ENCODE measurements around the gene TULP3. TPM values are rescaled to one million over a fixed set of nuclear protein-coding genes. Genes with fewer than 3 reads are reported as not detected.

TULP3 gene
- total and polyA plus RNA-seq, 10 of the 15 experiments (the other 5 are each of a cell fraction or from before 2014, with no cell fraction given): 3.1 to 10.4 (median 8.1) TPM

DNA sequence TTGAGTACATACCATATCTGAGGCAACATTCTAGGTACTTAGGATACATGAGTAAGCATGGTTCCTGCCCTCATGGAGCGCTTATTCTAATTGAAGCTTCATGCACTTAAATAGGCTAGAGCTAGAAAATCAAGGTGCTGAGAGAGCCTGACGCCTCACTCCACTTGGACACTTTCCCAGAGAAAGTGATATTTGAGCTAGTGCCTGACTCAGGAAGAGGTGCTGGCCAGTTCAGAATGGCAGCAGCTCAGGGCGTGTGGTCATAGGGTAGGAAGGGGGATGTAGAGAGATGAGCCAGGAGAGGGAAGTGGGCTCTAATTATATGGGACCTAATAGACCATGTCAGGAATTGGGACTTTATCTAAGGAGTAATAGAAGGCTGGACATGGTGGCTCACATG, 33.3 kb downstream of the TULP3 start:
- Histone ChIP-seq H3K36me3 (ENCODE audit: control insufficient read depth in 2 of 2, insufficient read depth in 2 of 2, low read length in 1 of 2) (peaks cover 0 to 2% of the 10 kb centered on the region in 2 experiments; a peak in 1 of 4 replicates), H3K4me2 (ENCODE audit: control insufficient read depth, insufficient read depth) (no peak overlapping the region), H3K9me3 (replicated peaks; ENCODE audit: control insufficient read depth, insufficient read depth, low read length) (no peaks in the 10 kb centered on the region), H3K27ac (ENCODE audit: control insufficient read depth, insufficient read depth) (no peak overlapping the region), H3K4me3 (no peak overlapping the region), H3K27me3 (replicated peaks in 1 of 2; ENCODE audit: control insufficient read depth in 2 of 2, insufficient read depth in 2 of 2, low read length in 1 of 2) (no peaks in the 10 kb centered on the region), H2AFZ (ENCODE audit: control insufficient read depth, low read depth, low read length) (no peak overlapping the region), H3K9ac (ENCODE audit: control insufficient read depth, insufficient read depth, low read length) (no peak overlapping the region), H3K79me2 (ENCODE audit: control insufficient read depth, insufficient read depth, low read length) (no peaks in the 10 kb centered on the region), H4K20me1 (ENCODE audit: control insufficient read depth, insufficient read depth) (no peaks in the 10 kb centered on the region), H3K4me1 (ENCODE audit: control insufficient read depth, insufficient read depth, low read length) (no peaks in the 10 kb centered on the region)
- intact Hi-C loops (cut with micrococcal nuclease; ENCODE audit: unreplicated experiment): no loop called here
- DNase-seq (ENCODE audit: low read depth, low spot score): no peak
- CTCF ChIA-PET: interaction anchor here (1.4 kb wide), 1 partner anchor 14 kb away, joined by 3 read pairs; no protein-coding TSS in a partner anchor
- POLR2A ChIA-PET: no interaction called here
- ATAC-seq: no peak
- SMC1A ChIA-PET (ENCODE audit: uncharacterized antibody, unreplicated experiment): interaction anchor here (0.6 kb wide), 2 partner anchors 24 to 1979 kb away, joined by 3 read pairs; no protein-coding TSS in a partner anchor
- RAD21 ChIA-PET (ENCODE audit: unreplicated experiment): no interaction called here
- in situ Hi-C loops (cut with MboI): no loop called here
- WGBS (ENCODE audit: insufficient coverage, insufficient replicate concordance, low lambda C conversion rate, missing lambda C conversion rate): 94% methylated on average over 3 of the region's 3 CpGs
- BruUV-seq (replicated peaks): no TSS peak
- FAIRE-seq: no peak
- TF ChIP-seq NR2F1 (conservative IDR thresholded peaks at IDR 0.05) (no peak), RBBP5 (conservative IDR thresholded peaks at IDR 0.05) (no peak), SMC3 (IDR thresholded peaks at IDR 0.05; ENCODE audit: borderline replicate concordance, low read length) (no peak), PBX3 (IDR thresholded peaks at IDR 0.05; ENCODE audit: insufficient replicate concordance, low read depth, low read length) (no peak), SMAD1 (IDR thresholded peaks at IDR 0.05; ENCODE audit: low read depth, partially characterized antibody) (no peak), CBX3 (IDR thresholded peaks at IDR 0.05; ENCODE audit: borderline replicate concordance, low read depth) (no peak), ZNF622 (IDR thresholded peaks at IDR 0.05) (no peak), IRF4 (IDR thresholded peaks at IDR 0.05; ENCODE audit: low read depth, low read length) (no peak), ZZZ3 (IDR thresholded peaks at IDR 0.05; ENCODE audit: control insufficient read depth, insufficient read length, low read depth) (no peak), MEF2A (IDR thresholded peaks at IDR 0.05; ENCODE audit: insufficient read depth, low read depth, low read length) (no peak), KAT2A (conservative IDR thresholded peaks at IDR 0.05; ENCODE audit: control insufficient read depth, low read depth, low read length) (no peak), SUZ12 (IDR thresholded peaks at IDR 0.05; ENCODE audit: unreplicated experiment) (no peak), SREBF1 (IDR thresholded peaks at IDR 0.05; ENCODE audit: low read length) (no peak)
- TF ChIP-seq, protein P1, sequence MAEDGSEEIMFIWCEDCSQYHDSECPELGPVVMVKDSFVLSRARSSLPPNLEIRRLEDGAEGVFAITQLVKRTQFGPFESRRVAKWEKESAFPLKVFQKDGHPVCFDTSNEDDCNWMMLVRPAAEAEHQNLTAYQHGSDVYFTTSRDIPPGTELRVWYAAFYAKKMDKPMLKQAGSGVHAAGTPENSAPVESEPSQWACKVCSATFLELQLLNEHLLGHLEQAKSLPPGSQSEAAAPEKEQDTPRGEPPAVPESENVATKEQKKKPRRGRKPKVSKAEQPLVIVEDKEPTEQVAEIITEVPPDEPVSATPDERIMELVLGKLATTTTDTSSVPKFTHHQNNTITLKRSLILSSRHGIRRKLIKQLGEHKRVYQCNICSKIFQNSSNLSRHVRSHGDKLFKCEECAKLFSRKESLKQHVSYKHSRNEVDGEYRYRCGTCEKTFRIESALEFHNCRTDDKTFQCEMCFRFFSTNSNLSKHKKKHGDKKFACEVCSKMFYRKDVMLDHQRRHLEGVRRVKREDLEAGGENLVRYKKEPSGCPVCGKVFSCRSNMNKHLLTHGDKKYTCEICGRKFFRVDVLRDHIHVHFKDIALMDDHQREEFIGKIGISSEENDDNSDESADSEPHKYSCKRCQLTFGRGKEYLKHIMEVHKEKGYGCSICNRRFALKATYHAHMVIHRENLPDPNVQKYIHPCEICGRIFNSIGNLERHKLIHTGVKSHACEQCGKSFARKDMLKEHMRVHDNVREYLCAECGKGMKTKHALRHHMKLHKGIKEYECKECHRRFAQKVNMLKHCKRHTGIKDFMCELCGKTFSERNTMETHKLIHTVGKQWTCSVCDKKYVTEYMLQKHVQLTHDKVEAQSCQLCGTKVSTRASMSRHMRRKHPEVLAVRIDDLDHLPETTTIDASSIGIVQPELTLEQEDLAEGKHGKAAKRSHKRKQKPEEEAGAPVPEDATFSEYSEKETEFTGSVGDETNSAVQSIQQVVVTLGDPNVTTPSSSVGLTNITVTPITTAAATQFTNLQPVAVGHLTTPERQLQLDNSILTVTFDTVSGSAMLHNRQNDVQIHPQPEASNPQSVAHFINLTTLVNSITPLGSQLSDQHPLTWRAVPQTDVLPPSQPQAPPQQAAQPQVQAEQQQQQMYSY (CRISPR knock-in tag; IDR thresholded peaks at IDR 0.05): no peak
- TF ChIP-seq, protein P2, sequence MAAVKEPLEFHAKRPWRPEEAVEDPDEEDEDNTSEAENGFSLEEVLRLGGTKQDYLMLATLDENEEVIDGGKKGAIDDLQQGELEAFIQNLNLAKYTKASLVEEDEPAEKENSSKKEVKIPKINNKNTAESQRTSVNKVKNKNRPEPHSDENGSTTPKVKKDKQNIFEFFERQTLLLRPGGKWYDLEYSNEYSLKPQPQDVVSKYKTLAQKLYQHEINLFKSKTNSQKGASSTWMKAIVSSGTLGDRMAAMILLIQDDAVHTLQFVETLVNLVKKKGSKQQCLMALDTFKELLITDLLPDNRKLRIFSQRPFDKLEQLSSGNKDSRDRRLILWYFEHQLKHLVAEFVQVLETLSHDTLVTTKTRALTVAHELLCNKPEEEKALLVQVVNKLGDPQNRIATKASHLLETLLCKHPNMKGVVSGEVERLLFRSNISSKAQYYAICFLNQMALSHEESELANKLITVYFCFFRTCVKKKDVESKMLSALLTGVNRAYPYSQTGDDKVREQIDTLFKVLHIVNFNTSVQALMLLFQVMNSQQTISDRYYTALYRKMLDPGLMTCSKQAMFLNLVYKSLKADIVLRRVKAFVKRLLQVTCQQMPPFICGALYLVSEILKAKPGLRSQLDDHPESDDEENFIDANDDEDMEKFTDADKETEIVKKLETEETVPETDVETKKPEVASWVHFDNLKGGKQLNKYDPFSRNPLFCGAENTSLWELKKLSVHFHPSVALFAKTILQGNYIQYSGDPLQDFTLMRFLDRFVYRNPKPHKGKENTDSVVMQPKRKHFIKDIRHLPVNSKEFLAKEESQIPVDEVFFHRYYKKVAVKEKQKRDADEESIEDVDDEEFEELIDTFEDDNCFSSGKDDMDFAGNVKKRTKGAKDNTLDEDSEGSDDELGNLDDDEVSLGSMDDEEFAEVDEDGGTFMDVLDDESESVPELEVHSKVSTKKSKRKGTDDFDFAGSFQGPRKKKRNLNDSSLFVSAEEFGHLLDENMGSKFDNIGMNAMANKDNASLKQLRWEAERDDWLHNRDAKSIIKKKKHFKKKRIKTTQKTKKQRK (IDR thresholded peaks at IDR 0.05; ENCODE audit: low read depth, low read length): no peak
